K562 (cell line): Measurements from ENCODE around the gene STK32C. TPM values are rescaled to one million over a fixed set of nuclear protein-coding genes. Genes with fewer than 3 reads are reported as not detected.

ENCODE experiments used
- ATAC-seq: fragments of 200-7000 bp; cut with Tn5 transposase; 3 replicates; pipeline ENCODE4 v1.9.1; 2020; ENCODE audit warnings: moderate library complexity
- BruUV-seq: library from RNA; stranded (reverse); fragments of 400-500 nt; replicated peaks from 2 replicates; lab custom pipeline; 2021; lab: Mats Ljungman, UMichigan
- CTCF ChIA-PET: fragments of 300-600 bp; formaldehyde crosslinking; extraction: SDS; loops from one replicate; lab custom pipeline; 2021; ENCODE audit warnings: low intra/inter-chr PET ratio; lab: Yijun Ruan, JAX
- POLR2A ChIA-PET: fragments of 300-600, 350-650 bp; sonication (Branson Sonifier 250); formaldehyde crosslinking; extraction: SDS; loops from one replicate; lab custom pipeline; 2021; ENCODE audit warnings: antibody characterized with exemption, inconsistent platforms; lab: Yijun Ruan, JAX
- DNase-seq, 4 experiments: peaks; one replicate each; pipeline versions ENCODE4 v3.0.0 to v3.0.0-alpha.2; 2011 to 2018; ENCODE audit warnings: low spot score in 3 of 4, mixed read lengths in 3 of 4; ENCODE audit errors: extremely low read depth in 1 of 4
- FAIRE-seq: peaks from 2 replicates; lab custom pipeline; 2011; peaks lifted over from hg19 to GRCh38; lab: Jason Lieb, UNC
- H2AFZ ChIP-seq: 2 replicates; pipeline ENCODE4 v1.6.0; 2011; ENCODE audit warnings: low read depth, low read length, control low read depth, inconsistent platforms
- H3K27ac ChIP-seq: fragments of 200-600 bp; 3 replicates; pipeline ENCODE4 v1.8.0; 2011; ENCODE audit warnings: low read depth, mild to moderate bottlenecking, control low read depth, inconsistent platforms, low read length, moderate library complexity, mixed read lengths; ENCODE audit errors: extremely low read depth
- H3K27me3 ChIP-seq, 2 experiments: fragments of 300-600 bp in 1 of 2; 2 replicates in 1 of 2; 3 replicates in 1 of 2; pipeline versions ENCODE4 v1.6.0 to v1.8.0; 2011; ENCODE audit warnings: inconsistent platforms in 2 of 2, low read length in 2 of 2, mild to moderate bottlenecking in 1 of 2, mixed read lengths in 1 of 2, moderate library complexity in 1 of 2; ENCODE audit not compliant: control insufficient read depth in 2 of 2, insufficient read depth in 2 of 2
- H3K36me3 ChIP-seq: fragments of 300-600 bp; 3 replicates; pipeline ENCODE4 v1.8.0; 2011; ENCODE audit warnings: mild to moderate bottlenecking, low read length, inconsistent platforms; ENCODE audit not compliant: control insufficient read depth, insufficient read depth
- H3K4me1 ChIP-seq, 2 experiments: fragments of 200-600 bp in 1 of 2; replicated peaks in 1 of 2; 2 replicates in 1 of 2; 3 replicates in 1 of 2; pipeline versions ENCODE4 v1.5.1 to v1.8.0; 2011; ENCODE audit warnings: inconsistent platforms in 2 of 2, low read length in 2 of 2, mild to moderate bottlenecking in 1 of 2, mixed read lengths in 1 of 2, moderate library complexity in 1 of 2; ENCODE audit not compliant: control insufficient read depth in 2 of 2, insufficient read depth in 2 of 2
- H3K4me2 ChIP-seq: 2 replicates; pipeline ENCODE4 v1.6.1; 2011; ENCODE audit warnings: low read length, control low read depth, inconsistent platforms, mixed read lengths; ENCODE audit not compliant: insufficient read depth
- H3K4me3 ChIP-seq: fragments of 200-600 bp; sonication (generic), shearing (Covaris generic); 2 replicates; pipeline ENCODE4 v1.5.1; 2016; ENCODE audit warnings: control low read depth, inconsistent platforms
- H3K79me2 ChIP-seq: fragments of 200-600 bp; 3 replicates; pipeline ENCODE4 v1.8.0; 2011; ENCODE audit warnings: low read length, inconsistent platforms; ENCODE audit not compliant: control insufficient read depth, insufficient read depth
- H3K9ac ChIP-seq, 2 experiments: 2 replicates each; pipeline versions ENCODE4 v1.6.0 to v1.6.1; 2011; ENCODE audit warnings: low read depth in 2 of 2, low read length in 2 of 2, control low read depth in 1 of 2, inconsistent platforms in 1 of 2, mild to moderate bottlenecking in 1 of 2, mixed read lengths in 1 of 2; ENCODE audit not compliant: insufficient read depth in 1 of 2
- H3K9me1 ChIP-seq: one replicate; pipeline ENCODE4 v1.6.0; 2011; ENCODE audit warnings: inconsistent platforms, mild to moderate bottlenecking, low read length, moderate library complexity; ENCODE audit not compliant: control insufficient read depth, insufficient read depth
- H3K9me3 ChIP-seq: replicated peaks from 2 replicates; pipeline ENCODE4 v1.5.1; 2011; ENCODE audit warnings: low read depth, low read length, inconsistent platforms; ENCODE audit not compliant: control insufficient read depth, insufficient read depth
- H4K20me1 ChIP-seq: replicated peaks from 2 replicates; pipeline ENCODE4 v1.6.1; 2011; ENCODE audit warnings: low read length, inconsistent platforms, mixed read lengths; ENCODE audit not compliant: control insufficient read depth, insufficient read depth
- KAT8 ChIP-seq: fragments of 450-650 bp; IDR thresholded peaks from 2 replicates; pipeline ENCODE4 v1.6.1; 2016; ENCODE audit warnings: low read depth, mild to moderate bottlenecking
- PCBP2 ChIP-seq: fragments of 200-400 bp; formaldehyde crosslinking; IDR thresholded peaks from 2 replicates; pipeline ENCODE4 v1.6.1; 2018; ENCODE audit warnings: low read length, low read depth, mild to moderate bottlenecking, moderate library complexity; ENCODE audit not compliant: poor library complexity, severe bottlenecking
- SMAD1 ChIP-seq: fragments of 150-350 bp; IDR thresholded peaks from 2 replicates; pipeline ENCODE4 v1.6.1; 2014; ENCODE audit warnings: low read length, low read depth; ENCODE audit not compliant: partially characterized antibody
- WGBS: fragments of 100-300 bp; shearing (Covaris generic); methylation state at CpG from one replicate; pipeline ENCODE4 v1.1.6; 2016; ENCODE audit warnings: low coverage, mixed read lengths; ENCODE audit not compliant: insufficient coverage; ENCODE audit errors: missing lambda C conversion rate; 5-methylcytosine and 5-hydroxymethylcytosine counted together
- in situ Hi-C: fragments of 300-500 bp; cut with MboI; formaldehyde crosslinking; loops from 4 replicates; pipeline ENCODE4 v1.15.0; 2018; ENCODE audit warnings: inconsistent platforms, mixed read lengths
- intact Hi-C: fragments of 100-400 bp; cut with micrococcal nuclease; formaldehyde crosslinking; loops from 2 replicates; pipeline ENCODE4 v1.14.2; 2022
- polyA plus RNA-seq, 8 experiments: library from polyadenylated mRNA; depleted of rRNA in 4 of 8; stranded (reverse) in 5 of 8; unstranded in 3 of 8; fragments of >200 nt; fragmentation: Nextera tagmentation in 2 of 8; fragmentation: Illumina TruSeq in 1 of 8; extraction: Ambion mirVana in 2 of 8; extraction: Trizol in 1 of 8; gene quantifications; 2 replicates each; pipeline versions ENCODE4 v1.2.1 to v1.2.3, GENCODE V29; 2011 to 2014; ENCODE audit warnings: inconsistent platforms in 1 of 8, missing spikeins in 1 of 8
- total RNA-seq, 7 experiments: library from RNA; depleted of rRNA in 6 of 7; stranded (reverse); fragments of >200 nt in 6 of 7; fragmentation: Illumina TruSeq in 2 of 7; extraction: Trizol in 2 of 7; gene quantifications; 2 replicates each; pipeline versions ENCODE4 v1.2.1 to v1.2.3, GENCODE V29; 2011 to 2021; ENCODE audit warnings: low replicate concordance in 1 of 7
- TF ChIP-seq, protein P1 (sequence below): fragments of 450-650 bp; IDR thresholded peaks from 2 replicates; pipeline ENCODE4 v1.6.1; 2016; ENCODE audit warnings: low read depth, mild to moderate bottlenecking, moderate library complexity
- TF ChIP-seq, protein P2 (sequence below): fragments of 250-450 bp; sonication (Bioruptor Pico); IDR thresholded peaks from 2 replicates; pipeline ENCODE4 v1.4.0; 2020

The STK32C gene
- total and polyA plus RNA-seq, 9 of the 15 experiments (the other 6 are each of a cell fraction or from before 2014, with no cell fraction given): 1.5 to 20.9 (median 6.5) TPM

DNA sequence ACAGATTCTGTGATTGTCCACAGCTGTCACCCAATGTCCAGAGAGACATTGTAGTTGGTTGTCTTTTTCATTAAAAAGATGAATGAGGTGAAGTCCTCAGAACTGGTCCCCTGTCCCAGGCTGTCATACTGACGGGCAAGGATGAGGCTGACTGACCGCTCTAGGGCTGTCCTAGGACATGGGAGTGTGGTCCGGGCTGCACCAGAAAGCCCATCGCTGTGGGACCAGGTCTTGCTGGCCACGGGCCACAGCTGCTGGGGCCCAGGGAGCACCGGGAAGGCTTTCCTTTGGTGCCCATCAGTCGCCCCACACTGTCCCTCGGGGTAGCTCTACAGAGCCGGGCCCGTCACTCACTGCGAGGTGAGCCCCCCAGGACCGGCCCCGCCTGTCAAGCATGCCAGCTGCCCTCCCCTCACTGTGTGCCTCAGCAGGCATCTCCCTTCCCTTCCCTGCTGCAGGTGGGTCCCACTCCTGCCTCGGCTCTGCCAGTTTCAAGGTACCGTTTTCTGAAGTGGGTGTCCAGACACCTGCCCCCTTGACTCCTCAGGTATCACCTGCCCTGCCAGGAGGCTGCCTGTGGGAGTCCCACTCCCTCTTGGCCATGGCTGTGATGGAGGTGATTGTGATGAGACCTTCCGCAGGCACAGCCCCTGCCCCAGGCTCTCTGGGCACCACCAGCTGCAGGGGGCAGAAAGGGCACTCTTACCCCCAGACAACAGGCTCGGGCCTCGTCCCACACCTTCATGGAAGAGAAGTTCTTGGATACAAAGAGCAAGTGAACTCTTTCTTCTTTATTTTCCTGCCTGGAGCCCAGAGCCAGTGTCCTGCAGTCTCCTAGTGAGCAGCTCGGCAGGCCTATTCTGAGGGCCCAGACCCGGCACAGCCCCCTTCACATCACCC lies 46.0 kb upstream of the STK32C start:
- Histone ChIP-seq H2AFZ (no peak overlapping the region), H3K9me1 (no peaks in the 10 kb centered on the region), H3K79me2 (no peaks in the 10 kb centered on the region), H3K9ac (no peak overlapping the region), H3K9me3 (no peaks in the 10 kb centered on the region), H3K27ac (no peak overlapping the region), H3K4me3 (no peak overlapping the region), H3K27me3 (no peaks in the 10 kb centered on the region; a peak in 1 of 5 replicates), H3K36me3 (no peaks in the 10 kb centered on the region), H3K4me2 (no peak overlapping the region), H4K20me1 (no peaks in the 10 kb centered on the region), H3K4me1 (peaks cover 0 to 28% of the 10 kb centered on the region in 2 experiments; a peak in 2 of 5 replicates)
- DNase-seq (no peak), FAIRE-seq (no peak), ATAC-seq (peak; percentile 25; the same call in 2 of the 3 replicates)
- WGBS: 34% methylated on average over 7 of the region's 20 CpGs
- TF ChIP-seq, protein P1, sequence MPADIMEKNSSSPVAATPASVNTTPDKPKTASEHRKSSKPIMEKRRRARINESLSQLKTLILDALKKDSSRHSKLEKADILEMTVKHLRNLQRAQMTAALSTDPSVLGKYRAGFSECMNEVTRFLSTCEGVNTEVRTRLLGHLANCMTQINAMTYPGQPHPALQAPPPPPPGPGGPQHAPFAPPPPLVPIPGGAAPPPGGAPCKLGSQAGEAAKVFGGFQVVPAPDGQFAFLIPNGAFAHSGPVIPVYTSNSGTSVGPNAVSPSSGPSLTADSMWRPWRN: no peak
- no peak for TF ChIP-seq KAT8
- TF ChIP-seq, protein P2, sequence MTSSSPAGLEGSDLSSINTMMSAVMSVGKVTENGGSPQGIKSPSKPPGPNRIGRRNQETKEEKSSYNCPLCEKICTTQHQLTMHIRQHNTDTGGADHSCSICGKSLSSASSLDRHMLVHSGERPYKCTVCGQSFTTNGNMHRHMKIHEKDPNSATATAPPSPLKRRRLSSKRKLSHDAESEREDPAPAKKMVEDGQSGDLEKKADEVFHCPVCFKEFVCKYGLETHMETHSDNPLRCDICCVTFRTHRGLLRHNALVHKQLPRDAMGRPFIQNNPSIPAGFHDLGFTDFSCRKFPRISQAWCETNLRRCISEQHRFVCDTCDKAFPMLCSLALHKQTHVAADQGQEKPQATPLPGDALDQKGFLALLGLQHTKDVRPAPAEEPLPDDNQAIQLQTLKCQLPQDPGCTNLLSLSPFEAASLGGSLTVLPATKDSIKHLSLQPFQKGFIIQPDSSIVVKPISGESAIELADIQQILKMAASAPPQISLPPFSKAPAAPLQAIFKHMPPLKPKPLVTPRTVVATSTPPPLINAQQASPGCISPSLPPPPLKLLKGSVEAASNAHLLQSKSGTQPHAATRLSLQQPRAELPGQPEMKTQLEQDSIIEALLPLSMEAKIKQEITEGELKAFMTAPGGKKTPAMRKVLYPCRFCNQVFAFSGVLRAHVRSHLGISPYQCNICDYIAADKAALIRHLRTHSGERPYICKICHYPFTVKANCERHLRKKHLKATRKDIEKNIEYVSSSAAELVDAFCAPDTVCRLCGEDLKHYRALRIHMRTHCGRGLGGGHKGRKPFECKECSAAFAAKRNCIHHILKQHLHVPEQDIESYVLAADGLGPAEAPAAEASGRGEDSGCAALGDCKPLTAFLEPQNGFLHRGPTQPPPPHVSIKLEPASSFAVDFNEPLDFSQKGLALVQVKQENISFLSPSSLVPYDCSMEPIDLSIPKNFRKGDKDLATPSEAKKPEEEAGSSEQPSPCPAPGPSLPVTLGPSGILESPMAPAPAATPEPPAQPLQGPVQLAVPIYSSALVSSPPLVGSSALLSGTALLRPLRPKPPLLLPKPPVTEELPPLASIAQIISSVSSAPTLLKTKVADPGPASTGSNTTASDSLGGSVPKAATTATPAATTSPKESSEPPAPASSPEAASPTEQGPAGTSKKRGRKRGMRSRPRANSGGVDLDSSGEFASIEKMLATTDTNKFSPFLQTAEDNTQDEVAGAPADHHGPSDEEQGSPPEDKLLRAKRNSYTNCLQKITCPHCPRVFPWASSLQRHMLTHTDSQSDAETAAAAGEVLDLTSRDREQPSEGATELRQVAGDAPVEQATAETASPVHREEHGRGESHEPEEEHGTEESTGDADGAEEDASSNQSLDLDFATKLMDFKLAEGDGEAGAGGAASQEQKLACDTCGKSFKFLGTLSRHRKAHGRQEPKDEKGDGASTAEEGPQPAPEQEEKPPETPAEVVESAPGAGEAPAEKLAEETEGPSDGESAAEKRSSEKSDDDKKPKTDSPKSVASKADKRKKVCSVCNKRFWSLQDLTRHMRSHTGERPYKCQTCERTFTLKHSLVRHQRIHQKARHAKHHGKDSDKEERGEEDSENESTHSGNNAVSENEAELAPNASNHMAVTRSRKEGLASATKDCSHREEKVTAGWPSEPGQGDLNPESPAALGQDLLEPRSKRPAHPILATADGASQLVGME (CRISPR knock-in tag): no peak
- no peak for TF ChIP-seq SMAD1
- TF ChIP-seq PCBP2: no peak
- in situ Hi-C loops: no loop called here
- ChIA-PET POLR2A (no interaction called here), CTCF (interaction anchor here (1.4 kb wide), 1 partner anchor 100 kb away, joined by 5 read pairs; no protein-coding TSS in a partner anchor)
- intact Hi-C loops: no loop called here
- no TSS peak for BruUV-seq
